Smooth muscle cell of the brain vasculature (primary cell): ENCODE results near the gene TIMP2.
"Not testable (repeated sequence)": the region's sequence is repeated elsewhere in the genome, so short reads cannot be mapped to it uniquely, and the experiment has no call there.

Experiments
- DNase-seq: peaks from one replicate; pipeline ENCODE4 v3.0.0-alpha.2; 2012; ENCODE audit warnings: low read depth, low spot score

The TIMP2 gene, protein sequence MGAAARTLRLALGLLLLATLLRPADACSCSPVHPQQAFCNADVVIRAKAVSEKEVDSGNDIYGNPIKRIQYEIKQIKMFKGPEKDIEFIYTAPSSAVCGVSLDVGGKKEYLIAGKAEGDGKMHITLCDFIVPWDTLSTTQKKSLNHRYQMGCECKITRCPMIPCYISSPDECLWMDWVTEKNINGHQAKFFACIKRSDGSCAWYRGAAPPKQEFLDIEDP

DNA sequence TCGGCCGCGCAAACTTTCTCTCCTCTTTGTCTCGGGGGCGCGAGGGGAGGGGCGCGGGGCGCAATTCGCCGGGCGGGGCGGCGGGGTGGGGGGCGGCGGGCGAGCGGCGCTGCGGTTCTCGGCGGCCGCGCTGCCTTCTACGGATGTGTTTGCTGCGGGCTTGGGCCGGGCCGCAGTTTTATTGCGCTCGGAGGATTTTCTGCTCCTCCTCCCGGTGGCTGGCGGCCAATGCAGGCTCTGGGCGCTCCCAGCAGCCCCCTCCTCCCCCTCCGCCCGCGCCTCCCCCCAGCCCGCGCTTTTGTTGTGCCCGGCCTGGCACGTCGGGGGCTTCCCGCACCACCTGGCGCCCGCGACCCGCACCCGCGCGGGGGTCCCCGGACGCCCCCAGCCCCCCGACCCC lies at the start of gene TIMP2:
TSS of gene TIMP2 (minus strand) at position 154 of the 400 bp plus-strand sequence. CDS start 299 bp downstream, outside the sequence.
- DNase-seq, result no peak

- no peak for DNase-seq
Measured at GRCh38 chr17:78973792-78974520, 48.8 kb upstream of the TIMP2 start.

DNA sequence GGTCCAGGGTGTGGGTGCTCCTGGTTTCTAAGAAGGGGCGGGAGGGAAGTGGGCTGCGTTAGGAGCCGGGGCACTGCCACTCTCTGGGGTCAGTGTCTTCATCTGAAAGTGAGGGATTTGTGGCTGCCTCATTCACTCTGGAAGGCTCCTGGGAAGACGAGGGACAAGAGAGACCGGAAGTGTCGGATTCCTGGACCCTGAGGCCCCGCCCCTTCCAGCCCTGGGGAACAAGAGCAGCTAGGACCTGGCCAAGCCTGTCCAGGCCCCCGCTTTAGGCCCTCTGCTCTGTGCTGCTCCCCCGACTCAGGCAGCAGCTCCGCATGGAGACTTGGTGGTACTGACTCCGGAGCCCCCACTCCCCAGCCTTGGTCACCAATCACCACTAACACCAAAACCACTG lies 48.0 kb upstream of the TIMP2 start:
- DNase-seq, result no peak

GRCh38 chr17:78972507-78973105 lies 47.4 kb upstream of the TIMP2 start:
- DNase-seq, result no peak

DNA sequence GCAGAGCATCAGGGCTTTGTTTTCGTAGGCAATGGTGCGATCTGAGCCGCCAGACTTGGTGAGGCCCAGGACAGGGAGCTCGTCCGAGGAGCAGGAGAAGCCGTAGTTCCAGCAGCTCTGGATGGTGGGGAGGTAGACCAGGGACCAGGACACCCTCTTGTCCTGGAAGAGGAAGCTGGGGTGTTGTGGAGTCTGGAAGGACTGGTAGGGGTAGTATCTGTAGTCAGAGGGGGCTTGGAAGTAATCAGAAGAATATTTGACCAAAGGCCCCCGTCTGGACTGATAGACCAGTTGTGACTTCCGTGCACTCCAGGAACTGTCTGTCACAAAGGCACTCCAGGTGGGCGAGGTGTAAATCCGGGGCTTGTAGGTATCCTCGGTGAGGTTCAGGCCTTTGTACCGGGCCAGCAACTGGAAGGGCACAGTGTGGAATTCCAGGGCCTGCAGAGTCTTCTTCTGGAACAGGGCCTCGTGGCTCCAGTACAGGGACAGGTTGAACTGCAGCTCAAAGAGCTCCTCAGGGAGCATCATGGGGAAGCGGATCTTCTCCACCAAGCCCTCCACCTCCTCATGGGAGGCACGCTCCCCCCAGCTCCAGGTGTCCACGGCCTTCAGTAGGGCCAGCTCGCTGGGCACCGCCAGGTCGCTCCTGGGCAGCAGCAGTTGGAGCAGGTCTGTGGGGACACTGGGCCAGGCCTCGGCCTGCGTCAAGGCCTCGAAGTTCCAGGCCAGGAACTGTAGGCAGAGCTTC lies 46.7 kb upstream of the TIMP2 start:
- DNase-seq, result no peak

- no peak for DNase-seq
Measured at GRCh38 chr17:78970834-78971755, 45.9 kb upstream of the TIMP2 start.

DNA sequence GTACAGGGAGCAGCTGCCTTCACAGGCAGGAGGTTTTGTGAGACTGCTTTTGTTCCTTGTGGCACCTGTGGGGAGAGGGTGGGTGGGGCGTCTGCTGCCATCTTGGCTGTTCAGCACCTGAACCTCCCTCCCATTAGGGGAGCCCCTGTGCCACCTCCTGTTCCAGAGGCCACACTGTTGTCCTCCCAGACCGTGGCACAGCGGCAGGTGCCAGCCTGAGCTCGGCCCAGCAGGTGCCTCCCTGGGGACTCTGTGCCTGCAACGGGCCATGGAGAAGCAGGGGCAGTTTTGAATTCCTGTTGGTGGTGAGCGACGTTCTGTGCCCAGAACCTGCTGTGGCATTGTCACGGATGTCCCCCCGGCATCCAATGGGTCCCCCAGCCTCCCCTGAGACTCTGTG lies 44.7 kb upstream of the TIMP2 start:
- no peak for DNase-seq

GRCh38 chr17:78967782-78968362 lies 42.7 kb upstream of the TIMP2 start:
- no peak for DNase-seq

DNA sequence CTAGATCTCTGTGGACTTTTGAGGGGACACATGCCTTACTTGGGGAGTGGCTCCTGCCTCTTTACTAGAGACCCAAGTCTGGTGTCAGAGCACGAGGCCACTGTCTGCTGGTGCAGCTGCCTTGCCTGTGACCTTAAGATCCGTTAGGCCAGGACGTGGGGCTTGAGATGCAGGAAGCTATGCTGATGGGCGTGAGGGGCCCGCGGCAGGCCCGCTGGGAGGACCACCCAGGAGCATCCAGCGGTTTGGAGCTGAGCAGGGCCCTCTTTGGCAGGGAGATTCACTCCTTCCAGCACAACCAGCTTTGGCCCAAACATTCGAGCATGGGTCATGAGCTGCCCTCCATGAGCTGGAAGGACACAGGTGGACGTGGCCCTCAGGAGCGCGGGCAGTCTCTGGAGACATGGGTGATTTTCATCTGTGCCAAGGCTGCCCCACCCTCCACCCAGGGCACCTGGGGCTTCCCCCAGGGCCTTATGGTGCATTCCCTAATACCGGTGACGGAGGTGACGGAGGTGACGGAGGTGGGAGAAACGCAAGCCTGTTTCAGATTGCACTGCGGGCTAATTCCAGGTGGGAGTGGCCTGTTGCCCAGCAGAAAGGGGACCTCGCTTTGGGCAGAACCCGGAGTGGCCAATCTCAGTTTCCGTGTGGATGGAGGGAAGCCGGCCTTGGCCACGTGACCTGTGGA lies 41.9 kb upstream of the TIMP2 start:
- no peak for DNase-seq

DNA sequence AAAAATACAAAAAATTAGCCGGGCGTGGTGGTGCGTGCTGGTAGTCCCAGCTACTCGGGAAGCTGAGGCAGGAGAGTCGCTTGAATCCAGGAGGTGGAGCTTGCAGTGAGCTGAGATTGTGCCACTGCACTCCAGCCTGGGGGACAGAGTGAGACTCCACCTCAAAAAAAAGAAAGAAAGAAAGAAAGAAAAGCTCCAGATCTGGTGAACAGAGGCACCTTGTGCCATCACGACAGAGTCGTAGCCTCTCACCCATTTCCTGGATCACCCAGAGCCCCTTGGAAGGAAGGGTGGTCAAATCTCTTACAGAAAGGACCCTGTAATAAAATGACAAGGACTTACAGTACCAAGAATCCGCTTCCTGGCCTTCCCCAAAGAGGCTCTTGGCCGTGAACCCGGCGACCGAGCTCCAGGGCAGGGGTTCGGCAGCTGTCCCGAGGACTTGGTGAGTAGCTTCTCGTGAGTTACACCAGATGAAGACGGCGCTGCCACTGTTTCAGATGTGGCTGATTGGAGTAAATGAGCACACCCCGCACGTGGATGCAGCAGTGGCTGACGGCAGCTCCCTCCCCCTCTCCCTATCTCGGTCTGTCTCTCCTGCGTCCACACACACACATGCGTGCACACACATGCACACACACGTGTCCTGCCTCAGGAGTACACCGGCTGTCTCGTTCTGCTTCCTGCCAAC lies 41.1 kb upstream of the TIMP2 start:
- DNase-seq, result no peak

DNA sequence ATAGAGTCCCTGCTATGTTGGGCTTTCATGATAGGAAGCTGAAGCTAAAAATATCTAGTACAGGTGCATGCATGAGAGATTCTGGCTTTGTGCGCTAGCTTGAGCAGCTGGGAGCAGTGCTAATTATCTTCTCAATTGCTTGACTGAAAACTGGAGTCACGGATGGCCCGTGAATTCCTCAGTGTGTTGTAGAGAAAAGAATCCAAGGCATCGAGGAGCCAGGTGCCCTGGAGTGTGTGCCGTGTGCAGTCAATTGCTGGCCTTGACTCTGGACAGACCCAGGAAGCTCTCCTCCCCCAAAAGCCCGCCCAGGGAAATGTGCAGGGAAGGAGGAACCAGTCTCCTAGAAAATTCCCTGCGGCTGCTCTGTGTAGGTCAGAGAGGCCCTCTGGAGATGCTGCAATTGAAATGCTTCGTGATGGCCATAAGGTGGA lies 40.3 kb upstream of the TIMP2 start:
- no peak for DNase-seq

GRCh38 chr17:78963378-78963777 lies 38.2 kb upstream of the TIMP2 start:
- DNase-seq, result no peak

GRCh38 chr17:78962984-78963348 lies 37.8 kb upstream of the TIMP2 start:
- not testable (repeated sequence) for DNase-seq

DNA sequence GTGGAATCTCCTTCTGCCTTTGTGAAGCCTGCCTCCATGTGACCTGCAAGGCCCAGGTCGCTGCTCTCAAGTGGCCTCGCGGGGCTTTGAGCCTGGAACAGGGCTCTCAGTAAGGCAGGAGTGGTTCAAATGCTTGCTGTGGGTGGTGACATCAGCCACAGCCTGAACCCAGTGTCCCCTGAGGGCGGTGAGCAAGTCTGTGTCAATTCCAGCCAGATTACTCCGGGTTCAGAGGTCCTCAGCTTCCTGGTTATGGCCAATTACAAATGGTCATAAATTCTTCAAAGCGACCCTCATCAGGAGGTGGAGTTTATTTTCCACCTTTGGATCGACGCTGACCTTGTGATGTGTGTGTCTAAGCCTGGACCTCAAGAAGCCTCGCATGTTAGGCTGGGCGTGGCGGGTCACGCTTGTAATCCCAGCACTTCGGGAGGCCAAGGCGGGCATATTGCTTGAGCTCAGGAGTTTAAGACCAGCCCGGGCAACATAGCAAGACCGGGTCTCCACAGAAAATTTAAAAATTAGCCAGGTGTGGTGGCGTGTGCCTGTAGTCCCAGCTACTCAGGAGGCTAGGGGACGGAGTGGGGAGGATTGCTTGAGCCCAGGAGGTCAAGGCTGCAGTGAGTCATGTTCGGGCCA lies 37.3 kb upstream of the TIMP2 start:
- DNase-seq, result no peak

DNA sequence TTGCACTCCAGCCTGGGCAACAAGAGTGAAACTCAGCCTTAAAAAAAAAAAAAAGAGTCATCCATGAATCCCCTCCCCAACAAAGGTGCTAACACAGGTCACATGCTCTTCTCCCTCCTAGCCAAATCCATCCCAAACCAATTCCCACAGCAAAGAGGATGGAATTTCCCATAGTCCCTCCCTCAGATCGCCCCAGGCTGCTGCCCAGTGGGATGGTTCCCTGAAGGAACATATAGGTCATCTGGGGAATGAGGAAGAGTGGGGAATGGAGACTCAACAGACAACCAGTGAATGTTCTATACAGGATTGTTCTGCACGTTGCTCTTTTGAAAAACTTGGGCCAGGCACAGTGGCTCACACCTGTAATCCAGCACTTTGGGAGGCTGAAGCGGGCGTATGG lies 36.4 kb upstream of the TIMP2 start:
- DNase-seq, result no peak

DNA sequence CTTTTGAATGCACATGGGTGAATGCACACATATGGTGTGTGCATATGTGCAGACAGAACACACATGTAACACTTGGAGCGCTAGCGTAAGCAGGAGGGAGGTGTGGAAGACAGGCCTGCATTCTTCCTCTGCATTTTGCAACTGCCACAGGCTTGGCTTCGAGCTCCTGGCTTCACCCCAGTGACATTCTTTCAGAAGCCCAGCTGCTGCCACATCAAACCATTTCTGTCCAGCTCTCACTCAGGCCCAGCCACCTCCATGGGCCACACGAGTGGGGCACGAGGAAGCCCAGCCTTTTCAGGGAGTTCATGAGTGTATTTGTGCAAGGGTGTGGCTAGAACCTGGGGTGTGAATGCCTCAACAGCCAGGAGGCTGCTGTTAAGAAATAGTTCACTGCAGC lies 35.7 kb upstream of the TIMP2 start:
- no peak for DNase-seq

DNA sequence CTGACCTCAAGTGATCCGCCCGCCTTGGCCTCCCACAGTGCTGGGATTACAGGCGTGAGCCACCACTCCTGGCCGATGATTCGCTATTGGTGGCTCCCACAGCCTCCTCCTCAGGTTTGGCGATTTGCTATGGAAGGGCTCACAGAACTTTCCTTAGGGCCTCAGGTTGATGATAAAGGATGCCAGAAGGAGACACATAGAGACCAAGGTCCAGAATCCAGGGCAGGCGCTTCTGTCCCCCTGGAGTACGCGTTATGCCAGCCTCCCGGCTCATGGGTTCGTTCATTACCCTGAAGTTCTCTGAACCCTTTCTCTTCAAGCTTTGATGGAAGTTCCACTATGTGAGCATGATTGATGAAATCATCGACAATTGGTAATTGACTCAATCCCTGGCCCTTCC lies 34.6 kb upstream of the TIMP2 start:
- DNase-seq, result no peak

- no peak for DNase-seq
Measured at GRCh38 chr17:78958641-78959127, 33.5 kb upstream of the TIMP2 start.

GRCh38 chr17:78957128-78957527 lies 31.9 kb upstream of the TIMP2 start:
- DNase-seq, result no peak
